GM12891 (cell line): ENCODE data around the gene ANP32B.

Source experiments
- PAX5 ChIP-seq: IDR thresholded peaks from 2 replicates; pipeline ENCODE4 v1.6.1; 2011; ENCODE audit warnings: low read length, moderate library complexity, mild to moderate bottlenecking; ENCODE audit not compliant: insufficient read depth, severe bottlenecking
- POLR2A ChIP-seq: IDR thresholded peaks from 2 replicates; pipeline ENCODE4 v1.6.1; 2011; ENCODE audit warnings: low read depth, low read length, control low read depth
- POLR2AphosphoS5 ChIP-seq: IDR thresholded peaks from 2 replicates; pipeline ENCODE4 v1.6.1; 2011; ENCODE audit warnings: low read depth, low read length, control low read depth
- SPI1 ChIP-seq: IDR thresholded peaks from 2 replicates; pipeline ENCODE4 v1.6.1; 2011; ENCODE audit warnings: low read depth, low read length, control low read depth
- TAF1 ChIP-seq: IDR thresholded peaks from 2 replicates; pipeline ENCODE4 v1.6.1; 2011; ENCODE audit warnings: low read depth, low read length, control low read depth

- TF ChIP-seq POLR2A (no peak), POLR2AphosphoS5 (no peak), SPI1 (no peak), TAF1 (no peak), PAX5 (no peak)
Observed at GRCh38 chr9:98037357-98037756, 54.2 kb downstream of the ANP32B start.
